ENCODE data around the gene CRYBG1.
A peak's percentile ranks its signal among the peaks of the same experiment; 100 is the strongest.

GRCh38 chr6:106325336-106326178 lies 35.0 kb upstream of the CRYBG1 start, which contains the start of gene ATG5:
- TF ChIP-seq TAF1 (IDR thresholded peaks at IDR 0.05; ENCODE audit: low read depth, low read length): peak; percentile 47; the same call in 1 of the 2 replicates
- TF ChIP-seq POLR2A (IDR thresholded peaks at IDR 0.05; ENCODE audit: low read depth, low read length): peak; percentile 89
- peak; percentile 79; the same call in 1 of the 2 replicates for TF ChIP-seq POLR2AphosphoS5 (IDR thresholded peaks at IDR 0.05; ENCODE audit: low read depth, low read length)
- peak; percentile 46 for TF ChIP-seq PAX5 (IDR thresholded peaks at IDR 0.05; ENCODE audit: insufficient read depth, low read length, severe bottlenecking)
- TF ChIP-seq SPI1 (IDR thresholded peaks at IDR 0.05; ENCODE audit: low read depth, low read length): peak; percentile 83
